B cell (primary cell): ENCODE results near the gene TPST1. TPM values are rescaled to one million over a fixed set of nuclear protein-coding genes. Genes with fewer than 3 reads are reported as not detected.

Experiments used
- ATAC-seq: fragments of 200-7000 bp; cut with Tn5 transposase; one replicate; pipeline ENCODE4 v1.10.0; 2021; ENCODE audit warnings: low read depth, mild to moderate bottlenecking, moderate number of reproducible peaks, moderate library complexity
- CTCF ChIA-PET: fragments of 350-600 bp; sonication (Branson Sonifier 250); formaldehyde crosslinking; loops from one replicate; lab custom pipeline; 2021; ENCODE audit warnings: antibody characterized with exemption, inconsistent platforms; lab: Charles Lee
- POLR2A ChIA-PET: fragments of 350-600 bp; sonication (Branson Sonifier 250); formaldehyde crosslinking; loops from one replicate; lab custom pipeline; 2021; ENCODE audit warnings: antibody characterized with exemption; lab: Charles Lee
- DNase-seq: peaks from one replicate; pipeline ENCODE4 v3.0.0; 2013
- H2AFZ ChIP-seq: 2 replicates; pipeline ENCODE4 v1.6.1; 2012; ENCODE audit warnings: mild to moderate bottlenecking, low read depth, low read length; ENCODE audit not compliant: insufficient read depth, poor library complexity, severe bottlenecking
- H3K27ac ChIP-seq, 2 donors: 1 replicate in 1 of 2; 2 replicates in 1 of 2; pipeline ENCODE4 v1.5.1; 2012 to 2013; ENCODE audit warnings: low read length in 2 of 2, mild to moderate bottlenecking in 2 of 2, moderate library complexity in 1 of 2
- H3K27me3 ChIP-seq, 4 experiments: fragments of 200-600 bp in 1 of 4; sonication (generic) in 1 of 4; replicated peaks in 1 of 4; 1 replicate in 2 of 4; 2 replicates in 2 of 4; pipeline versions ENCODE4 v1.6.1 to v1.7.0; 2013 to 2016; ENCODE audit warnings: low read length in 3 of 4, mild to moderate bottlenecking in 2 of 4, mixed read lengths in 1 of 4, moderate library complexity in 1 of 4; ENCODE audit not compliant: insufficient read depth in 4 of 4, control insufficient read depth in 3 of 4; ENCODE audit errors: control extremely low read depth in 1 of 4
- H3K36me3 ChIP-seq, 2 experiments: replicated peaks in 1 of 2; 1 replicate in 1 of 2; 2 replicates in 1 of 2; pipeline versions ENCODE4 v1.6.1 to v1.7.1; 2013; ENCODE audit warnings: low read length in 1 of 2; ENCODE audit not compliant: insufficient read depth in 2 of 2, control insufficient read depth in 1 of 2; ENCODE audit errors: control extremely low read depth in 1 of 2, extremely low read depth in 1 of 2
- H3K4me1 ChIP-seq, 2 donors: fragments of 200-600 bp in 1 of 2; sonication (generic) in 1 of 2; 1 replicate in 1 of 2; 2 replicates in 1 of 2; pipeline versions ENCODE4 v1.5.1 to v1.6.1; 2013 to 2017; ENCODE audit warnings: low read length in 2 of 2; ENCODE audit not compliant: control insufficient read depth in 2 of 2, insufficient read depth in 2 of 2
- H3K4me2 ChIP-seq: replicated peaks from 2 replicates; pipeline ENCODE3; 2012; ENCODE audit warnings: mild to moderate bottlenecking, low read depth, low read length; ENCODE audit not compliant: poor library complexity, severe bottlenecking
- H3K4me3 ChIP-seq, 5 experiments: fragments of 200-600 bp in 1 of 5; sonication (generic) in 1 of 5; 1 replicate in 3 of 5; 2 replicates in 2 of 5; pipeline versions ENCODE4 v1.5.1 to v1.7.0; 2011 to 2016; ENCODE audit warnings: low read length in 4 of 5, mild to moderate bottlenecking in 4 of 5, low read depth in 2 of 5, control low read depth in 1 of 5, moderate library complexity in 1 of 5; ENCODE audit not compliant: insufficient read depth in 1 of 5; ENCODE audit errors: control extremely low read depth in 1 of 5, extremely low read depth in 1 of 5
- H3K79me2 ChIP-seq: fragments of 200-600 bp; sonication (generic); one replicate; pipeline ENCODE4 v1.6.0; 2016; ENCODE audit warnings: low read length; ENCODE audit not compliant: control insufficient read depth, insufficient read depth
- H3K9ac ChIP-seq: fragments of 200-600 bp; sonication (generic); 2 replicates; pipeline ENCODE4 v1.6.1; 2017; ENCODE audit warnings: mild to moderate bottlenecking, low read length, moderate library complexity
- H3K9me3 ChIP-seq, 3 donors: one replicate each; pipeline versions ENCODE4 v1.6.1 to v1.7.1; 2013; ENCODE audit warnings: low read length in 2 of 3; ENCODE audit not compliant: control insufficient read depth in 2 of 3, insufficient read depth in 1 of 3; ENCODE audit errors: control extremely low read depth in 1 of 3
- H4K20me1 ChIP-seq: 2 replicates; pipeline ENCODE4 v1.6.0; 2012; ENCODE audit warnings: mild to moderate bottlenecking, low read length; ENCODE audit not compliant: insufficient read depth, control insufficient read depth, poor library complexity, severe bottlenecking
- H3K27ac Mint-ChIP-seq: one replicate; pipeline ENCODE4 v1.8.0; 2021; ENCODE audit warnings: mixed read lengths
- H3K27me3 Mint-ChIP-seq: one replicate; pipeline ENCODE4 v1.8.0; 2021; ENCODE audit warnings: mixed read lengths
- H3K4me1 Mint-ChIP-seq: one replicate; pipeline ENCODE4 v1.8.0; 2021; ENCODE audit warnings: mixed read lengths
- H3K4me3 Mint-ChIP-seq: one replicate; pipeline ENCODE4 v1.8.0; 2021; ENCODE audit warnings: mixed read lengths
- H3K9me3 Mint-ChIP-seq: one replicate; pipeline ENCODE4 v1.8.0; 2022; ENCODE audit warnings: mixed read lengths; ENCODE audit not compliant: insufficient read depth
- CTCF ChIP-seq: fragments of 200-600 bp; IDR thresholded peaks from one replicate; pipeline ENCODE4 v1.8.0; 2022; ENCODE audit warnings: antibody characterized with exemption, mild to moderate bottlenecking
- EZH2 ChIP-seq: IDR thresholded peaks from 2 replicates; pipeline ENCODE4 v1.6.1; 2012; ENCODE audit warnings: borderline replicate concordance, low read depth, mild to moderate bottlenecking, moderate library complexity, low read length; ENCODE audit not compliant: insufficient read depth, poor library complexity, severe bottlenecking
- WGBS: methylation state at CpG from one replicate; pipeline ENCODE4 v1.1.5; 2013; ENCODE audit warnings: missing lambda C conversion rate; ENCODE audit not compliant: insufficient coverage; 5-methylcytosine and 5-hydroxymethylcytosine counted together
- intact Hi-C: fragments of 100-400 bp; cut with micrococcal nuclease; formaldehyde crosslinking; loops from one replicate; pipeline ENCODE4 v1.10.0; 2022
- polyA plus RNA-seq: library from polyadenylated mRNA; depleted of rRNA; stranded (reverse); fragments of >200 nt; gene quantifications from 2 replicates; pipeline ENCODE4 v1.2.3, GENCODE V29; 2012
- total RNA-seq, 2 donors: library from RNA; stranded (reverse); fragments of 120-200 nt in 1 of 2; gene quantifications; 1 replicate in 1 of 2; 2 replicates in 1 of 2; pipeline versions ENCODE4 v1.2.3 to v1.2.4, GENCODE V29; 2013 to 2022

The TPST1 gene
- total and polyA plus RNA-seq, 2 donors (not counting 1 experiment from before 2014, with no cell fraction given), result 13.0 to 17.0 TPM

GRCh38 chr7:66269978-66270377, 64.8 kb downstream of the TPST1 start:
- DNase-seq, result no peak
- H3K4me3 Mint-ChIP-seq, result no peak overlapping the region
- H3K27me3 Mint-ChIP-seq, result no peaks in the 10 kb centered on the region
- no peak for ATAC-seq
- H3K4me1 ChIP-seq, result no peaks in the 10 kb centered on the region
- no peak overlapping the region for H3K9ac ChIP-seq
- H3K27me3 ChIP-seq, result no peaks in the 10 kb centered on the region
- peaks cover 11% of the 10 kb centered on the region for H3K79me2 ChIP-seq
- intact Hi-C loops, result no loop called here
- no peak overlapping the region for H3K4me2 ChIP-seq
- no peak overlapping the region for H3K27ac ChIP-seq
- peaks cover 9% of the 10 kb centered on the region for H3K9me3 Mint-ChIP-seq
- TF ChIP-seq EZH2 (no peak), CTCF (no peak)
- WGBS, result 100% methylated on average over 1 of the region's 1 CpG
- ChIA-PET CTCF (no interaction called here), POLR2A (no interaction called here)
- no peak overlapping the region for H3K4me3 ChIP-seq
- H3K4me1 Mint-ChIP-seq, result peaks cover 2% of the 10 kb centered on the region
- peaks cover 5% of the 10 kb centered on the region for H4K20me1 ChIP-seq
- H3K9me3 ChIP-seq, result peaks cover 3 to 16% (median 12%) of the 10 kb centered on the region in 3 donors
- no peaks in the 10 kb centered on the region for H3K36me3 ChIP-seq
- H3K27ac Mint-ChIP-seq, result no peak overlapping the region
- H2AFZ ChIP-seq, result no peak overlapping the region

- DNase-seq, result no peak
- Mint-ChIP-seq H3K27me3 (no peaks in the 10 kb centered on the region), H3K4me3 (no peak overlapping the region), H3K4me1 (peaks cover 2% of the 10 kb centered on the region), H3K9me3 (peaks cover 5% of the 10 kb centered on the region), H3K27ac (no peak overlapping the region)
- Histone ChIP-seq H2AFZ (no peak overlapping the region), H3K79me2 (peaks cover 6% of the 10 kb centered on the region), H3K4me3 (no peak overlapping the region), H3K9me3 (peaks cover 0 to 7% (median 0%) of the 10 kb centered on the region in 3 donors), H4K20me1 (peaks cover 5% of the 10 kb centered on the region), H3K4me2 (no peak overlapping the region), H3K36me3 (no peaks in the 10 kb centered on the region), H3K27me3 (no peaks in the 10 kb centered on the region), H3K9ac (no peak overlapping the region), H3K4me1 (no peaks in the 10 kb centered on the region), H3K27ac (no peak overlapping the region)
- ChIA-PET POLR2A (no interaction called here), CTCF (no interaction called here)
- ATAC-seq, result no peak
- intact Hi-C loops, result no loop called here
- no peak for TF ChIP-seq EZH2
- TF ChIP-seq CTCF, result no peak
- WGBS, result no CpG with 5 or more reads among the region's 3 CpGs
Observed at GRCh38 chr7:66272321-66272720, 67.2 kb downstream of the TPST1 start.
